ENCODE results near the gene PML.

- TF ChIP-seq CTCF (IDR thresholded peaks at IDR 0.05) (no peak), EZH2 (IDR thresholded peaks at IDR 0.05) (no peak), EZH2phosphoT487 (IDR thresholded peaks at IDR 0.05) (no peak)
Observed at GRCh38 chr15:74042603-74043424, 48.3 kb downstream of the PML start.

Data from neural progenitor cell (in vitro differentiated cells).